AG10803 (cell line): ENCODE measurements around the gene BCL11B.

ENCODE experiments used
- DNase-seq: peaks from one replicate; pipeline ENCODE4 v3.0.0; 2010; ENCODE audit warnings: low read depth
- H3K4me3 ChIP-seq: 2 replicates; pipeline ENCODE4 v1.5.1; 2011; ENCODE audit warnings: mild to moderate bottlenecking, low read length, control low read depth
- TF ChIP-seq, protein P1 (sequence below): conservative IDR thresholded peaks from 2 replicates; pipeline ENCODE4 v1.5.1; 2011; ENCODE audit warnings: mild to moderate bottlenecking, low read length, control low read depth, inconsistent platforms

The BCL11B gene

DNA sequence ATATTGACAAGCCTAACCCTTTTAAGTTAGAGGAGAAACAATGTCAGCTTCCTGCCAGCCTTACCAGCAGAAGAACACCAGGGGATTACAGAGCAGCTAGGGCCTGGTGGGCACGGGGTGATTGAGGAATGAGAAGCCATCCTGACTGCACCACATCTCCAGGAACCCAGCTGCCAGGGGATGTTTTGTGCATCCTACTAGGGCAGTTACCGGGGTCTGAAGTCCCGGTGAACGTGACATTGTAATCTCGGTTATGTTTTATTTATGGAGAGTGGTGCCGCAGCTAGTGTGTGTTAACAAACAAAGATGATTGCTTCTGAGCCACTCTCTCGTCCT is 115.9 kb downstream of the BCL11B start:
- no peak for DNase-seq
- TF ChIP-seq, protein P1, sequence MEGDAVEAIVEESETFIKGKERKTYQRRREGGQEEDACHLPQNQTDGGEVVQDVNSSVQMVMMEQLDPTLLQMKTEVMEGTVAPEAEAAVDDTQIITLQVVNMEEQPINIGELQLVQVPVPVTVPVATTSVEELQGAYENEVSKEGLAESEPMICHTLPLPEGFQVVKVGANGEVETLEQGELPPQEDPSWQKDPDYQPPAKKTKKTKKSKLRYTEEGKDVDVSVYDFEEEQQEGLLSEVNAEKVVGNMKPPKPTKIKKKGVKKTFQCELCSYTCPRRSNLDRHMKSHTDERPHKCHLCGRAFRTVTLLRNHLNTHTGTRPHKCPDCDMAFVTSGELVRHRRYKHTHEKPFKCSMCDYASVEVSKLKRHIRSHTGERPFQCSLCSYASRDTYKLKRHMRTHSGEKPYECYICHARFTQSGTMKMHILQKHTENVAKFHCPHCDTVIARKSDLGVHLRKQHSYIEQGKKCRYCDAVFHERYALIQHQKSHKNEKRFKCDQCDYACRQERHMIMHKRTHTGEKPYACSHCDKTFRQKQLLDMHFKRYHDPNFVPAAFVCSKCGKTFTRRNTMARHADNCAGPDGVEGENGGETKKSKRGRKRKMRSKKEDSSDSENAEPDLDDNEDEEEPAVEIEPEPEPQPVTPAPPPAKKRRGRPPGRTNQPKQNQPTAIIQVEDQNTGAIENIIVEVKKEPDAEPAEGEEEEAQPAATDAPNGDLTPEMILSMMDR = no peak
- no peak overlapping the region for H3K4me3 ChIP-seq

GRCh38 chr14:99155173-99156089 is 116.6 kb downstream of the BCL11B start:
- DNase-seq = peak; percentile 48
- TF ChIP-seq, protein P1 = no peak
- H3K4me3 ChIP-seq = no peak overlapping the region

DNA sequence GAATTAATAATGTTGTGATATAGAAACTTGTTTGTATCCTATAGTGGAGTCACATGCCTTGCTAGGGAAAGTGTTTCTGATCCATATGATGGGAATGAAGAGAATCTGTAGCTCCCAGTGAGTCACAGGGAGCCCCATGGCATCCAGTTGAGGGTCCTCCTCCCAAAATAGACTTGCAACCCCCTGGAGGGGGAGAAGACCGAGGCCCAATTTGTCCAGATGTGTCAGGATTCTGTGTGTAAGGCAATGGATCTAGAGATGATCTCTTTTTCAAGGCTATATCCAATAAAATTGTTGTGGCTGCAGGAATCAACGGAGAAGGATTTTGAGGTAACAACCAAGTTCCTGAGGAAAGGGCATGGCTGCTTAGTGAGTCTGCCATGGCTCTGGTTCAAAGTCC is 121.8 kb downstream of the BCL11B start:
- no peak overlapping the region for H3K4me3 ChIP-seq
- DNase-seq = no peak
- TF ChIP-seq, protein P1 = no peak

GRCh38 chr14:99148861-99149610 is 123.0 kb downstream of the BCL11B start:
- no peak for DNase-seq
- H3K4me3 ChIP-seq = no peak overlapping the region
- TF ChIP-seq, protein P1 = no peak

DNA sequence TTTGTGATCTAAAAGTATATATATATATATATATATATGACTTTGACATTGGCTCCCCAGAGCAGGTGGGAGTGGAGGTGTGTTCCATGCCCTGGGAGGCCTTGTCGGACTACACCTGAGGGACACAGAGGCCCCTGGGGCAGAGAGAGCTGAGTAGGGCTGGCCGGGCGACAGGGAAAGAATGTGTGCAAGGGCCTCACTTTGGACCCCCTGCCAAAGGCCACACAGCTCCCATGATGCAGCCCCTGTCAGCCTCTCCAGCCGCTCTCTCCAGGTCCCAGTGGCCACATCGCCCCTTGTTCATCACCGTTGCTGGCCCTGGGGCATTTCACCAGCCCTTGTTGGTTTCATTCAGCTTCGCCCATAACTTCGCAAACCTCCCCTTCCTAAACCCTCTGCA is 123.9 kb downstream of the BCL11B start:
- no peak for DNase-seq
- TF ChIP-seq, protein P1 = no peak

DNA sequence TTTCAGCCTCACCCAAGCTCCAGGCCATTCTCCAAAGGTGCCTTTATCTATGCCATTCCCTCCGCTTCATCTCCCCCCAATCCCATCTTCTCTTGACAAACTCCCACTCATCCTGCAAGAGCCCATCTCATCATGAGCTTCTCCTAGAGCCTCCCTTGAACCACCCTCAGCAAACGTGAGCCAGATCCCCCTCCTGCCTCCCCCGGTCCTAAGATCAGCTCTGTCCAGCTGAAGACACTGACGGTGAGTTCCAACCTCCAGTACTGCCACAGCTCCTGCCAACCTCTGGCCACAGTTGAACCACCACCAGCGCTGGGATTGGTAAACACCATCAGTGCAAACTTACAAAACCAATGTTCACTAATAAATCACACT is 124.6 kb downstream of the BCL11B start:
- DNase-seq = no peak
- TF ChIP-seq, protein P1 = no peak

More for the DNA sequence above, 123.9 kb downstream of the BCL11B start:
- no peak overlapping the region for H3K4me3 ChIP-seq

More for the DNA sequence above, 124.6 kb downstream of the BCL11B start:
- no peak overlapping the region for H3K4me3 ChIP-seq
